ENCODE results near the gene MGMT. TPM values are rescaled to one million over a fixed set of nuclear protein-coding genes. Genes with fewer than 3 reads are reported as not detected.

Gene MGMT
- total and polyA plus RNA-seq, 2 of the 4 experiments (the other 2 are of a cell fraction) = 11.5 to 17.8 TPM

GRCh38 chr10:129792864-129793263 lies 325.8 kb downstream of the MGMT start:
- dilution Hi-C loops (cut with HindIII; ENCODE audit: low sequenced_read_pairs, unreplicated experiment) (no loop called here), in situ Hi-C loops (cut with MboI; ENCODE audit: low sequenced_read_pairs) (no loop called here), intact Hi-C loops (cut with micrococcal nuclease) (no loop called here)
- Histone ChIP-seq H2AK9ac (replicated peaks; ENCODE audit: low read depth, low read length, poor library complexity) (no peak overlapping the region), H3K4me2 (ENCODE audit: low read depth, low read length) (no peak overlapping the region), H3K56ac (ENCODE audit: extremely low read depth, insufficient read depth, low read length) (no peak overlapping the region), H3K9ac (ENCODE audit: low read depth, low read length) (no peak overlapping the region), H2BK5ac (ENCODE audit: low read depth, low read length, poor library complexity, severe bottlenecking) (no peak overlapping the region), H3K36me3 (ENCODE audit: control insufficient read depth, insufficient read depth, low read length) (no peaks in the 10 kb centered on the region), H3K4me1 (ENCODE audit: control insufficient read depth, insufficient read depth, low read length) (no peaks in the 10 kb centered on the region), H2AFZ (replicated peaks; ENCODE audit: low read length, poor library complexity) (no peak overlapping the region), H2AK5ac (ENCODE audit: low read depth, low read length) (no peak overlapping the region), H3K4ac (ENCODE audit: low read depth, low read length) (no peak overlapping the region), H4K20me1 (ENCODE audit: insufficient read depth, low read length) (no peaks in the 10 kb centered on the region), H2BK15ac (ENCODE audit: low read depth, low read length) (no peak overlapping the region), H3K27me3 (ENCODE audit: control insufficient read depth, insufficient read depth, low read length) (no peaks in the 10 kb centered on the region), H3K18ac (ENCODE audit: low read depth, low read length) (no peak overlapping the region), H4K91ac (ENCODE audit: insufficient read depth, low read depth, low read length) (no peak overlapping the region), H2BK20ac (ENCODE audit: low read depth, low read length) (no peak overlapping the region), H4K8ac (ENCODE audit: low read depth in 2 of 2, low read length in 2 of 2) (no peak overlapping the region), H3K14ac (replicated peaks; ENCODE audit: low read depth, low read length) (no peak overlapping the region), H3K9me3 (ENCODE audit: control insufficient read depth, insufficient read depth, low read length) (peaks cover 33% of the 10 kb centered on the region), H3K23ac (ENCODE audit: low read depth, low read length) (no peak overlapping the region), H3K79me1 (ENCODE audit: low read depth in 1 of 2, low read length in 2 of 2) (no peaks in the 10 kb centered on the region), H3K27ac (ENCODE audit: insufficient read depth, low read length) (no peak overlapping the region), H4K5ac (ENCODE audit: low read depth, low read length) (no peak overlapping the region), H3K4me3 (ENCODE audit: insufficient read depth, low read depth, low read length) (no peak overlapping the region), H3K9me1 (ENCODE audit: insufficient read depth, low read length) (no peaks in the 10 kb centered on the region), H2BK120ac (ENCODE audit: low read depth, low read length) (no peak overlapping the region)
- DNase-seq (no peak), ATAC-seq (ENCODE audit: low read depth) (no peak)
- no peak for TF ChIP-seq RAD21 (IDR thresholded peaks at IDR 0.05; ENCODE audit: low read length)
- TF ChIP-seq POLR2A (IDR thresholded peaks at IDR 0.05; ENCODE audit: low read depth, low read length) = no peak
- TF ChIP-seq FOS (IDR thresholded peaks at IDR 0.05; ENCODE audit: low read depth, low read length) = no peak
- TF ChIP-seq RCOR1 (IDR thresholded peaks at IDR 0.05; ENCODE audit: insufficient replicate concordance, low read length) = no peak
- no peak for TF ChIP-seq MAZ (IDR thresholded peaks at IDR 0.05; ENCODE audit: borderline replicate concordance, low read depth, low read length)
- no peak for TF ChIP-seq CTCF (conservative IDR thresholded peaks at IDR 0.05; ENCODE audit: low read depth, low read length)
- no peak for TF ChIP-seq SMC3 (IDR thresholded peaks at IDR 0.05; ENCODE audit: low read depth, low read length)
- TF ChIP-seq BHLHE40 (IDR thresholded peaks at IDR 0.05; ENCODE audit: low read depth, low read length) = no peak
- TF ChIP-seq MXI1 (IDR thresholded peaks at IDR 0.05; ENCODE audit: borderline replicate concordance, low read depth, low read length) = no peak
- TF ChIP-seq NFE2L2 (IDR thresholded peaks at IDR 0.05; ENCODE audit: low read depth, low read length) = no peak
- ChIA-PET CTCF (no interaction called here), POLR2A (ENCODE audit: unreplicated experiment) (no interaction called here)
- WGBS, 2 experiments (ENCODE audit: extremely low coverage in 2 of 2, insufficient read length in 1 of 2) = 64% methylated on average over 2 of the region's 10 CpGs; no CpG with 5 or more reads in 1 of the 2 experiments
- no TSS peak for BruUV-seq (replicated peaks)

Measured in IMR-90 (cell line).